Measurements from ENCODE around the gene KNDC1. TPM values are rescaled to one million over a fixed set of nuclear protein-coding genes. Genes with fewer than 3 reads are reported as not detected.

The KNDC1 gene
- total RNA-seq, 1 donor from 2014 or later: 0.55 TPM

DNA sequence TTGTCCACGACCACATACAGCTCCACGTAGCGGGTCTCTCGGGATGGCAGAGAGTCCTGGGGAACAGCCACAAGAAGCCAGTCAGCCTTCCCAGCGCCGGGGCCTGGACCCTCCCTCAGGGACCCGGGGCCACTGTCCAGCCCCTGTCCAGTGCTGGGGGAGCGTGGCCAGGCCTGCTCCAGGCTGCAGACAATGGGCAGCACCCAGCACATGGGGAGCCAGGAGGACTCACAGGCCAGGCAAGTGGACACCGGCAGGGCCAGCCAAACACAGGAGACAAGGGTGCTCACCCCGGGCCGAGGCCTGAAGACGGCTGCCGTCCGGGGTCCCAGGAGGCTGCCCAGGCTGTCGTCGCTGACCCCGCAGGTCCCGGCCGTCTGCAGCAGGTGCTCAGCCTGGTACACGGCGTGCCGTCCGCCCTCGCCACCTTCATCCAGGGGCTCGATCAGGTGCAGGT lies 113.0 kb downstream of the KNDC1 start:
- TF ChIP-seq, protein P1, sequence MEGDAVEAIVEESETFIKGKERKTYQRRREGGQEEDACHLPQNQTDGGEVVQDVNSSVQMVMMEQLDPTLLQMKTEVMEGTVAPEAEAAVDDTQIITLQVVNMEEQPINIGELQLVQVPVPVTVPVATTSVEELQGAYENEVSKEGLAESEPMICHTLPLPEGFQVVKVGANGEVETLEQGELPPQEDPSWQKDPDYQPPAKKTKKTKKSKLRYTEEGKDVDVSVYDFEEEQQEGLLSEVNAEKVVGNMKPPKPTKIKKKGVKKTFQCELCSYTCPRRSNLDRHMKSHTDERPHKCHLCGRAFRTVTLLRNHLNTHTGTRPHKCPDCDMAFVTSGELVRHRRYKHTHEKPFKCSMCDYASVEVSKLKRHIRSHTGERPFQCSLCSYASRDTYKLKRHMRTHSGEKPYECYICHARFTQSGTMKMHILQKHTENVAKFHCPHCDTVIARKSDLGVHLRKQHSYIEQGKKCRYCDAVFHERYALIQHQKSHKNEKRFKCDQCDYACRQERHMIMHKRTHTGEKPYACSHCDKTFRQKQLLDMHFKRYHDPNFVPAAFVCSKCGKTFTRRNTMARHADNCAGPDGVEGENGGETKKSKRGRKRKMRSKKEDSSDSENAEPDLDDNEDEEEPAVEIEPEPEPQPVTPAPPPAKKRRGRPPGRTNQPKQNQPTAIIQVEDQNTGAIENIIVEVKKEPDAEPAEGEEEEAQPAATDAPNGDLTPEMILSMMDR (IDR thresholded peaks at IDR 0.05): no peak
- Mint-ChIP-seq H3K27ac (ENCODE audit: unreplicated experiment) (no peak overlapping the region), H3K36me3 (ENCODE audit: low read depth) (no peaks in the 10 kb centered on the region), H3K4me1 (ENCODE audit: low read depth) (no peaks in the 10 kb centered on the region), H3K4me3 (ENCODE audit: unreplicated experiment) (no peak overlapping the region), H3K9me3 (ENCODE audit: low read depth) (no peaks in the 10 kb centered on the region), H3K27me3 (ENCODE audit: low read depth) (peaks cover 2% of the 10 kb centered on the region)
- no peak for DNase-seq (ENCODE audit: low spot score)

DNA sequence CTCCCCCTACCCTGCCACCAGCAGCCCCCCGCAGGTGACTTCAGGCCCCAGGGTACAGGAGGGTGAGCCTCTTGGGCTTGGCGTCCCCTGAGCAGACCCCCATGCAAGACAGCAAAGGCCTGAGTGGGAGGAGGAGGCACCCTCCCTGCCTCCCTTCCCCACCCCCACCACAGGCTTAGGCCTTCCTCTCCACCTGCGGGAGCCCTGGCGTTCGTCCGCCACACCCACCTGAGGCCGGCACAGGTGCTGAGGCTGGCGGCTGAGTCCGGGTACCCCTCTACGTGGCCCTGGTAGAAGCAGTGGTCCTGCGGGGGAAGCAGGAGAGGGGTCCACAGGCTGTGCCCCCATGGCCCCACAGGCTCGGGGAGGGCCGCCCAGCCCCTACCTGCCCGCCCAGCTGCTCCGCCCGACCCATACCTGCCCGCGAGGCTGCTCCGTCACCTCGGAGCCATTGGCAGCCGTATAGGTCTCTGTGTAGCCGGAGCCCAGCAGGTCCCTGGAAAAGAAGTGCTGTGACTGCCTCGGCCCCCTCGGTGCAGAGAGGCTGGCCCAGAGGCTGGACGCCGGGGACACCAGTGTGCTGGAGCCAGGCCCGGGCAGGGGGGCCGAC lies 113.6 kb downstream of the KNDC1 start:
- H3K9me3 Mint-ChIP-seq (ENCODE audit: low read depth): no peaks in the 10 kb centered on the region
- H3K27ac Mint-ChIP-seq (ENCODE audit: unreplicated experiment): no peak overlapping the region
- no peaks in the 10 kb centered on the region for H3K4me1 Mint-ChIP-seq (ENCODE audit: low read depth)
- DNase-seq (ENCODE audit: low spot score): no peak
- peaks cover 1% of the 10 kb centered on the region for H3K36me3 Mint-ChIP-seq (ENCODE audit: low read depth)
- H3K27me3 Mint-ChIP-seq (ENCODE audit: low read depth): peaks cover 2% of the 10 kb centered on the region
- H3K4me3 Mint-ChIP-seq (ENCODE audit: unreplicated experiment): no peak overlapping the region
- TF ChIP-seq, protein P1 (IDR thresholded peaks at IDR 0.05): no peak

DNA sequence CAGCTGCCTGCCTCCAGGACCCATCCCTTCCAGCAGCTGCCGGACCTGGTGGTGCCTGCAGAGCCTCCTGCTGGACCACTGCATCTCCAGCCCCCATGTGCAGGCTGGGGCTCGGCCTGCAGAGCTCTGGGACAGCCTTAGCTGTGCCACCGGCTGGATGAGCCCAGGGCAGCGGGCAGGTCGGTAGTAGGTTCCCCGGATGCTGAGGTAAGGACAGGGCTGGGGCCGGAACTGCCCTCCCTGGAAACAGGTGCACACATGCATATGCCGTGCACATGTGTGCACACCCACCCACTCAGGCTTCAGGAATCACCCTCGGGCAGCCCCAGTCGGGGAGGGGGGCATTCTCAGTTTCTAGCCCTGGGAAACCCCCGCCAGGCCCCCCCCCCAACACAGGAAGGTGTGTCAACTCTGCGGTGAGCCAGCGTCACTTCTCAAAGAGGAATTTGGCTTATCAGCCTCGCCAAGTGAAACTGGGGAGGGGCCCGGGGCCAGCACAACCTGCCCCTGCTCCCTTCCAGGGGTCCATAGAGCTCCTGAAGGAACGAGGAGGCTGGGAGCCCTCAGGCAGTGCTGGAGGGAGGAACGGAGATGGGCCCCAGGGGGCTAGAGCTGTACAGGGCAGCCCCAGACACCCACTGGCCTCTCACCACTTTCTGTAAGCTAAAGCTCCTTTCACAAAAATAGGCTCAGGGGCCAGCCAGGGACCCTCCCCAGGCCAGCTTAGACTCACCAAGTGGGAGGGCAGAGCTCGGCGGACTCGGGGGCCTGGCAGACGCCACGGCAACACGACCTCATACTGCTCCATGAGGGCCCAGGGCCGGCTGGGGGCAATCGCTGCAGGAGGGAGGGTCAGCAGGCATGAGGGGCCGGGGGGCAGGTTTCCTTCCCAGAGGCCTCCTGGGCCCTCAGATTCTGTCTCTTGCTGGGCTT lies 115.0 kb downstream of the KNDC1 start:
- TF ChIP-seq, protein P1 (IDR thresholded peaks at IDR 0.05): no peak
- DNase-seq (ENCODE audit: low spot score): no peak
- peaks cover 1% of the 10 kb centered on the region for H3K36me3 Mint-ChIP-seq (ENCODE audit: low read depth)
- H3K4me3 Mint-ChIP-seq (ENCODE audit: unreplicated experiment): no peak overlapping the region
- H3K4me1 Mint-ChIP-seq (ENCODE audit: low read depth): peaks cover 2% of the 10 kb centered on the region
- no peaks in the 10 kb centered on the region for H3K9me3 Mint-ChIP-seq (ENCODE audit: low read depth)
- peaks cover 2% of the 10 kb centered on the region for H3K27me3 Mint-ChIP-seq (ENCODE audit: low read depth)
- no peak overlapping the region for H3K27ac Mint-ChIP-seq (ENCODE audit: unreplicated experiment)

DNA sequence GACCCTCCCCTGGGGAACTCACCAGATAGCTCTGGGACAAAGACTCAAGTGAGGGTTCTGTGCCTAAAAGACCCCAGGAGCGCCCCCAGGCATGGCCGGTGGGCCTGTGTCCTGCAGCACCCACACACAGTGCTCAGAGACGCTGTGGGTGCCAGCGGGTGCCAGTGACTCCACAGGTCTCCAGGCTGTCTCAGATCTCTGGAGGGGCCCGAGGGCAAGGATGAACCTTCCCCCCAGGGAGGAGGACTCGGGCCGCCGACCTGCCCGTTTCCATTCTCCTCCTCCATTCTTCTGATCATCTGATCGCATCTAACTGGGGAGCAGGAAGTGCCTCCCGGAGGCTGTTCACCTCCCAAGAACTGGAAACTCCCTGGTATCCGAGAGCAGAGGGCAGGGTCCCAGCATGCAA lies 115.7 kb downstream of the KNDC1 start:
- DNase-seq (ENCODE audit: low spot score): no peak
- Mint-ChIP-seq H3K27ac (ENCODE audit: unreplicated experiment) (no peak overlapping the region), H3K4me1 (ENCODE audit: low read depth) (peaks cover 2% of the 10 kb centered on the region), H3K27me3 (ENCODE audit: low read depth) (peaks cover 2% of the 10 kb centered on the region), H3K36me3 (ENCODE audit: low read depth) (peaks cover 1% of the 10 kb centered on the region), H3K9me3 (ENCODE audit: low read depth) (no peaks in the 10 kb centered on the region), H3K4me3 (ENCODE audit: unreplicated experiment) (no peak overlapping the region)
- TF ChIP-seq, protein P1 (IDR thresholded peaks at IDR 0.05): no peak

Small RNA genes lying within 50 kb of the gene (microRNA-seq; reads per million reads assigned to microRNA genes)
- gene MIR202 (ENCODE audit: borderline number of aligned reads): not detected

Other genes starting within 250 kb of the KNDC1 start
- gene CFAP46, start 217.6 kb upstream of the KNDC1 start, total RNA-seq: 0.49 to 0.92 TPM (median 0.89 TPM) in 3 replicates
- not detected in 3 replicates for gene ADGRA1, start 72.3 kb upstream of the KNDC1 start, total RNA-seq
- not detected in 3 replicates for gene UTF1, start 70.0 kb downstream of the KNDC1 start, total RNA-seq
- gene VENTX, start 77.6 kb downstream of the KNDC1 start, total RNA-seq: not detected in 3 replicates
- 1.3 to 3.2 TPM (median 2.3 TPM) in 3 replicates for gene ADAM8, start 116.6 kb downstream of the KNDC1 start, total RNA-seq
- gene TUBGCP2, start 148.7 kb downstream of the KNDC1 start, total RNA-seq: 53.2 to 56.2 TPM (median 54.9 TPM) in 3 replicates
- gene ZNF511, start 148.7 kb downstream of the KNDC1 start, total RNA-seq: 25.6 to 33.0 TPM (median 32.7 TPM) in 3 replicates
- gene CALY, start 176.7 kb downstream of the KNDC1 start, total RNA-seq: 7.3 to 13.5 TPM (median 8.9 TPM) in 3 replicates
- not detected in 3 replicates for gene PRAP1, start 187.2 kb downstream of the KNDC1 start, total RNA-seq
- gene FUOM, start 197.8 kb downstream of the KNDC1 start, total RNA-seq: 29.9 to 34.4 TPM (median 32.2 TPM) in 3 replicates
- gene ECHS1, start 213.1 kb downstream of the KNDC1 start, total RNA-seq: 57.6 to 67.8 TPM (median 58.9 TPM) in 3 replicates
- gene PAOX, start 219.0 kb downstream of the KNDC1 start, total RNA-seq: 5.9 to 7.6 TPM (median 6.3 TPM) in 3 replicates
- 33.2 to 53.0 TPM (median 36.7 TPM) in 3 replicates for gene MTG1, start 233.9 kb downstream of the KNDC1 start, total RNA-seq

Data from chondrocyte (in vitro differentiated cells).